NB4 (cell line): ENCODE results near the gene TRIO.

Experiments used
- CTCF ChIP-seq: IDR thresholded peaks from one replicate; pipeline ENCODE4 v1.5.1; 2012; ENCODE audit warnings: low read depth, low read length
- MYC ChIP-seq: IDR thresholded peaks from 2 replicates; pipeline ENCODE4 v1.6.1; 2011; ENCODE audit warnings: low read depth, low read length
- POLR2A ChIP-seq: IDR thresholded peaks from 2 replicates; pipeline ENCODE4 v1.6.1; 2011; ENCODE audit warnings: mild to moderate bottlenecking; ENCODE audit not compliant: insufficient read length; ENCODE audit errors: extremely low read depth
- TF ChIP-seq, protein P1 (sequence below): IDR thresholded peaks from 2 replicates; pipeline ENCODE4 v1.6.1; 2011; ENCODE audit warnings: low read depth, low read length

GRCh38 chr5:14438195-14438606 lies 295.1 kb downstream of the TRIO start:
- TF ChIP-seq CTCF (no peak), MYC (no peak), POLR2A (no peak)
- TF ChIP-seq, protein P1, sequence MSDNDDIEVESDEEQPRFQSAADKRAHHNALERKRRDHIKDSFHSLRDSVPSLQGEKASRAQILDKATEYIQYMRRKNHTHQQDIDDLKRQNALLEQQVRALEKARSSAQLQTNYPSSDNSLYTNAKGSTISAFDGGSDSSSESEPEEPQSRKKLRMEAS = no peak
